Measurements from ENCODE around the gene HFM1.
"Not testable (repeated sequence)": the region's sequence is repeated elsewhere in the genome, so short reads cannot be mapped to it uniquely, and the experiment has no call there.

Gene HFM1, protein sequence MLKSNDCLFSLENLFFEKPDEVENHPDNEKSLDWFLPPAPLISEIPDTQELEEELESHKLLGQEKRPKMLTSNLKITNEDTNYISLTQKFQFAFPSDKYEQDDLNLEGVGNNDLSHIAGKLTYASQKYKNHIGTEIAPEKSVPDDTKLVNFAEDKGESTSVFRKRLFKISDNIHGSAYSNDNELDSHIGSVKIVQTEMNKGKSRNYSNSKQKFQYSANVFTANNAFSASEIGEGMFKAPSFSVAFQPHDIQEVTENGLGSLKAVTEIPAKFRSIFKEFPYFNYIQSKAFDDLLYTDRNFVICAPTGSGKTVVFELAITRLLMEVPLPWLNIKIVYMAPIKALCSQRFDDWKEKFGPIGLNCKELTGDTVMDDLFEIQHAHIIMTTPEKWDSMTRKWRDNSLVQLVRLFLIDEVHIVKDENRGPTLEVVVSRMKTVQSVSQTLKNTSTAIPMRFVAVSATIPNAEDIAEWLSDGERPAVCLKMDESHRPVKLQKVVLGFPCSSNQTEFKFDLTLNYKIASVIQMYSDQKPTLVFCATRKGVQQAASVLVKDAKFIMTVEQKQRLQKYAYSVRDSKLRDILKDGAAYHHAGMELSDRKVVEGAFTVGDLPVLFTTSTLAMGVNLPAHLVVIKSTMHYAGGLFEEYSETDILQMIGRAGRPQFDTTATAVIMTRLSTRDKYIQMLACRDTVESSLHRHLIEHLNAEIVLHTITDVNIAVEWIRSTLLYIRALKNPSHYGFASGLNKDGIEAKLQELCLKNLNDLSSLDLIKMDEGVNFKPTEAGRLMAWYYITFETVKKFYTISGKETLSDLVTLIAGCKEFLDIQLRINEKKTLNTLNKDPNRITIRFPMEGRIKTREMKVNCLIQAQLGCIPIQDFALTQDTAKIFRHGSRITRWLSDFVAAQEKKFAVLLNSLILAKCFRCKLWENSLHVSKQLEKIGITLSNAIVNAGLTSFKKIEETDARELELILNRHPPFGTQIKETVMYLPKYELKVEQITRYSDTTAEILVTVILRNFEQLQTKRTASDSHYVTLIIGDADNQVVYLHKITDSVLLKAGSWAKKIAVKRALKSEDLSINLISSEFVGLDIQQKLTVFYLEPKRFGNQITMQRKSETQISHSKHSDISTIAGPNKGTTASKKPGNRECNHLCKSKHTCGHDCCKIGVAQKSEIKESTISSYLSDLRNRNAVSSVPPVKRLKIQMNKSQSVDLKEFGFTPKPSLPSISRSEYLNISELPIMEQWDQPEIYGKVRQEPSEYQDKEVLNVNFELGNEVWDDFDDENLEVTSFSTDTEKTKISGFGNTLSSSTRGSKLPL (N-terminal part only)

DNA sequence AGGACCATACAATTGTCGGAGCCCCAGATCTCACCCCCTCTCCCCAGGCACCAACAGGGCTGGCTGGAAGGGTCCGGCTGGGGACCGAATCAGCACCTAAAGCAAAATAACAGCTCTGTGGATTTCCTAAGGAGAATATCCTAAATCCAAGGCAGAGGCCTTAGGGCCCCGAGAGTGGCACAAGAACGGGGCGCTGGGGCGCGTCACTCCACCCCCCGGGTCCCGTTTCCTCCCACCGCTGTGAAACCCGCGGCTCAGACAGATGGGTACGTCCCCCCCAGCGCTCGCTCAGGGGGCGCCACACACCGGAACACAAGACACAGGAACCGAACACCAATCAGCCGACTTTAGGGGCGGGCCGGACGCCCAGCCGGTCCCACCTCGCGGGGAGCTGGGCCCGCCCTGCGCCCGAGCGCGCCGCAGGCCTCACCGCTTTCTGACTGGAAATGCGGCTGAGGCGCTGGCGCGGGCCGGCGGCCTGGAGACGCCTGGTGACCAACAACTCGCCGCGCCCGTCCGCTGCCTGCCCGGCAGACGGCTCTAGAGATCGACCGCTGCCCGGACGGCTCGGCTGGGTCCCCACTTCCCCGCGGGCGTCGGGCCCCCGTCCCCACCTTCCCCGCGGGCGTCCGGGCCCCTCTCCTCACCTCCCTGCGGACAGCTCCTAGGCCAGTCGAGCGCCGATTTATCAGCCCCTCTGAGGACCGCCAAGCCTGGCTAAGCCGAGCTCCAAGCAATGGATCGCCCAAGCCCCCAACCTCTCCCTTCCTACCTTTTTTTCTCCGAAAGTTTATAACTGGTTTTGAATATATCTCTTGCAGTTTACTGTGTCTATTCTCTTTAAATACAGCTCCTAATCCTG is at the start of gene HFM1:
TSS of gene HFM1 (minus strand) at position 687 of the 862 bp plus-strand sequence. CDS start 3,755 bp downstream, outside the sequence.
- peak; percentile 69 for DNase-seq

DNA sequence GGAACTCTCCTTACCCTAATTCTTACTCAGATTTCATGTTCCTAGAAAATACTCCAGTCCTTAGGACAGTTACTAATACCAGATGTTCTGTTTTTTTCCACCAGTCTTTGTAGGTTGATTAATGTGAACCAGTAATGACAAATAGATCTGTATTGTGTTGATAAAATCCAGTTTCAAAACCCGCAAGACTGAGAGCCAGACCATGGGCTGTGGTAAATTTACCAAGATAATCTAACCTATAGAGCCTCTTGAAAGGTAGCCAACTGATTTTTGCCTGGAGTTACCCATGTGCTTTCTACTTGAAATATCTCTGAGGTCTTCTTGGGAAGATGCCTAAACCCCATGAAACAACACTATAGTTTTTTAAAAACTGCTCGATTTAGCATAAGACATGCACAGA is 49.5 kb upstream of the HFM1 start:
- DNase-seq = no peak

DNA sequence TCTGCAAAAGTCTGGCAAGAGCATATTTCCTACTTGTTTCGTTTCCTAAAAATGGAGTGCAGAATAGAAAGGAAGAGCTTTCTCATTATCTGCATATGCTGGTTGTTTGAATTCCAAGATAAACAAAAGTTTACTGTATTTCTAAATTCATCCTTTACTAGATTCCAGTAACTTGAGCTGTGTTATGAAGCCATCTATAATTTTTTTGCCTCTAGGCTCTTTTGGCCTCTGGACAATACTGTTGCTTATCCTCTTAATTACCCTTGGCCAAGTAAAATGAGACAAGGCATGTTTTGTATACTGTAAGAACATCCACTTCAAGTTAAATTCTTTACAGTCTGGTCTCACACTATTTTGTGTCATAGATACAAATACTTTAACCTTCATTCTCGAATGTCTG is 45.6 kb upstream of the HFM1 start:
- no peak for DNase-seq

DNA sequence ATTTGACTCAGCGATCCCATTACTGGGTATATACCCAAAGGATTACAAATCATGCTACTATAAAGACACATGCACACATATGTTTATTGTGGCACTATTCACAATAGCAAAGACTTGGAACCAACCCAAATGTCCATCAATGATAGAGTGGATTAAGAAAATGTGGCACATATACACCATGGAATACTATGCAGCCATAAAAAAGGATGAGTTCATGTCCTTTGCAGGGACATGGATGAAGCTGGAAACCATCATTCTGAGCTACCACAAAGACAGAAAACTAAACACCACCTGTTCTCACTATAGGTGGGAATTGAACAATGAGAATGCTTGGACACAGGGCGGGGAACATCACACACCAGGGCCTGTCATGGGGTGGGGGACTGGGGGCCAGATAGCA is 43.1 kb upstream of the HFM1 start:
- DNase-seq = not testable (repeated sequence)

DNA sequence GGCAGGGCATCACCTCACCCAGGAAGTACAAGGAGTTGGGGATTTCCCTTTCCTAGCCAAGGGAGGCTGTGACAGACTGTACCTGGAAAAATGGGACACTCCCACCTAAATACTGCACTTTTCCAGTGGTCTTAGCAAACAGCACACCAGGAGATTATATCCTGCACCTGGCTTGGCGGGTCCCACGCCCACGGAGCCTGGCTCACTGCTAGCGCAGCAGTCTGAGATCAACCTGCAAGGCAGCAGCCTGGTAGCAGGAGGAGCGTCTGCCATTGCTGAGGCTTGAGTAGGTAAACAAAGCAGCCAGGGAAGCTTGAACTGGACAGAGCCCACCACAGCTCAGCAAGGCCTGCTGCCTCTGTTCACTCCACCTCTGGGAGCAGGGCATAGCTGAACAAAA is 37.3 kb upstream of the HFM1 start:
- not testable (repeated sequence) for DNase-seq

DNA sequence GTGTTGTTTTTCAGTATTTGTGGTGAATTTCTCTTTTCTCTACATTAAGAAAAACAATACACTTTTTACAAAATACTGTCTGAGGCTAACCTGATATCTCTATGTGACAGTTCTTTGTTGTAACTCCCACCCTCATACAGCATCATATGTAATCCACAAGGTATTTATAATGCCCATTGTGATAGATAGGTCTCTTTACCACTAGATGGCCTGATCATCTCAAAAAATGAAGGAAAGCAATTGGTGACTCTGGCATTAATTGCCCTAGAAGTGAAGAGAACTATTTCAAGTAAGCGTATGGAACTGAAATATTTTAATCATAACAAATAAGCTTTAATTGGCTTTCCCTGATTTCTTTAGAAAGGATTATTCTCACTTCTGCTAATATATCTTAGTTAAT is 36.2 kb upstream of the HFM1 start:
- DNase-seq = no peak

DNA sequence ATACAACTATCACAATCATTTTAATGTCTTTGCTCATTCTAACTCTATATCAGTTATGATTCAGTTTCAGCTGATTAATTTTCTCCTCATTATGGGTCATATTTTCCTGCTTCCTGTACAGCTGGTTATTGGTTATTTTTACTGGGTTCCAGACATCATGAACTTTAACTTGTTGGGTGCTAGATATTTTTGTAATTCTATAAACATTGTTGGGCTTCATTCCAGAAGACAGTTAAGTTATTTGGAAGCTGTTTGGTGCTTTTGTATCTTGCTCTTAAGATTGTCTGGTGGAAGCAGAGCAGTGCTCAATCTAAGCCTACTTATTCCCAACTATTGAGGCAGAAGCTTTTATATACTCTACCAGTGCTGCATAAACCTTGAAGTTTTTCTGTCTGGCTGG is 34.4 kb upstream of the HFM1 start:
- no peak for DNase-seq

DNA sequence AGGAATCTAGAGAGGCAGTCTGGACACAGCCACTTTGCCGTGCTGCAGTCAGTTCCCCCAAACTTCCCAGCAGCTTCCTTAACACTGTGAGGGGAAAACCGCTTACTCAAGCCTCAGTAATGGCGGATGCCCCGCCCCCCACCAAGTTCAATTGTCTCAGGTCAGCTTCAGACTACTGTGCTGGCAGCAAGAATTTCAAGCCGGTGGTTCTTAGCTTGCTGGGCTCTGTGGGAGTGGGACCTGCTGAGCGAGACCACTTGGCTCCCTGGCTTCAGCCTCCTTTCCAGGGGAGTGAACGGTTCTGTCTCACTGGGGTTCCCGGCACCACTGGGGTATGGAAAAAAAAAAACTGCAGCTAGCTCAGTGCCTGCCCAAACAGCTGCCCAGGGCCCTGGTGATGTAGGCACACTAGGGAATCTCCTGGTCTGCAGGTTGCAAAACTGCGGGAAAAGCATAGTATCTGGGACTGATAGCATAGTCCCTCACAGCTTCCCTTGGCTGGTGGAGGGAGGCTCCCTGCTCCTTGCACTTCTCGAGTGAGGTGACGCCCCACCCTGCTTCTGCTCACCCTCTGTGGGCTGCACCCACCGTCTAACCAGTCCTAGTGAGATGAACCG is 23.7 kb upstream of the HFM1 start:
- no peak for DNase-seq

DNA sequence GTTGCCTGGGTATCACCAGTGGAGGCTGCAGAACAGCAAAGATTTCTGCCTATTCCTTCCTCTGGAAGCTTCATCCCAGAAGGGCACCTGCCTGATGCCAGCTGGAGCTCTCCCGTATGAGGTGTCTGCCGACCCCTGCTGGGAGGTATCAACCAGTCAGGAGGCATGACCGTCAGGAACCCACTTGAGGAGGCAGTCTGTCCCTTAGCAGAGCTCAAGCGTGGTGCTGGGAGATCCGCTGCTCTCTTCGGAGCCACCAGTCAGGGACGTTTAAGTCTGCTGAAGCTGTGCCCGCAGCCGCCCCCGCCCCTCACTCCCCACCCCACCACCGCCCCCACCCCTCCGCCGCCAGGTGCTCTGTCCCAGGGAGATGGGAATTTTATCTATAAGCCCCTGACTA is 23.1 kb upstream of the HFM1 start:
- no peak for DNase-seq

DNA sequence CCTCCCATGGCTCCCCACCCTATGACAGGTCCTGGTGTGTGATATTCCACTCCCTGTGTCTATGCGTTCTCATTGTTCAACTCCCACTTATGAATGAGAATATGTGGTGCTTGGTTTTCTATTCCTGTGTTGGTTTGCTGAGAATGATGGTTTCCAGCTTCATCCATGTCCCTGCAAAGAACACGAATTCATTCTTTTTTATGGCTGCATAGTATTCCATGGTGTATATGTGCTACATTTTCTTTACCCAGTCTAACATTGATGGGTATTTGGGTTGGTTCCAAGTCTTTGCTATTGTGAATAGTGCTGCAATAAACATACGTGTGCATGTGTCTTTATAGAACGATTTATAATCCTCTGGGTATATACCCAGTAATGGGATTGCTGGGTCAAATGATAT is 17.9 kb upstream of the HFM1 start:
- DNase-seq = not testable (repeated sequence)

DNA sequence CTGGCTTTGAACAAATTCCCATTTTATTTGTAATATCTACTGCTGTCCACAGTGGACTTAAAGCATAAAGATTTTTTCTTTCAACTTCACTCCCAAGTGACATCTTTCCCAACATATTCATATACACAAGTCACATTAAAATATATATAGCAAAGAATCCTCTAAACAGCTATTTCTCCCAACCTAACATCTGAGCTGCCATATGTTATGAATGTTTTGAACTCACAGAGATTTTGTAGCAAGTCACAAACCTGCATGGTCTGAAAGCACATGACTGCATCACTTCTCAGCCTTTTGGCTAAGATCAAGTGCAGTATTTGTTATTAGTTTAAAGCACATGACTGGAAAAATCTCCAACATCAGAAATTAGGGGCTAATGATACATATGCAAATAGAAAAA is 7.7 kb upstream of the HFM1 start:
- no peak for DNase-seq

DNA sequence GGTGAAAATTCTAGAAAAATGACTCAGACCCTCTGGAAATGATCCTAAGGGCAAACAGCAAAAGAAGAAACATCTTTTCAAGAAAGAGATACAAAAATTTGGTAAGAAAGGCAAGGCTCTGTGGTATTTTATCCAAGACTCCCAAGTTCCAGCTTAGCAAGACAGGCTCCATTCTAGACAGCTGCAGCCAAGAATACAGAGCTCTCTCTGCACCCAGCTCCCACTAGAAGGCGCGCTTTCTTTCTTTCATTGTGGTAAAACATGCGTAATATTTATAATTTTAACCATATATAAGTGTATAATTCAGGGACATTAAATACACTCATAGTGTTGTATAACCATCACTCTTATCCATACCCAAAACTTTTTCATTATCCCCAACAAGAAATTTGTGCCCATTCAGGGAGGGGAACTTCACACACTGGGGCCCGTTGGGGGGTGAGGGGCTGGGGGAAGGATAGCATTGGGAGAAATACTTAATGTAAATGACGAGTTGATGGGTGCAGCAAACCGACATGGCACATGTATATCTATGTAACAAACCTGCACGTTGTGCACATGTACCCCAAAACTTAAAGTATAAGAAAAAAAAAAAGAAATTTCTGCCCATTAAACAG is 2.2 kb upstream of the HFM1 start:
- no peak for DNase-seq

DNA sequence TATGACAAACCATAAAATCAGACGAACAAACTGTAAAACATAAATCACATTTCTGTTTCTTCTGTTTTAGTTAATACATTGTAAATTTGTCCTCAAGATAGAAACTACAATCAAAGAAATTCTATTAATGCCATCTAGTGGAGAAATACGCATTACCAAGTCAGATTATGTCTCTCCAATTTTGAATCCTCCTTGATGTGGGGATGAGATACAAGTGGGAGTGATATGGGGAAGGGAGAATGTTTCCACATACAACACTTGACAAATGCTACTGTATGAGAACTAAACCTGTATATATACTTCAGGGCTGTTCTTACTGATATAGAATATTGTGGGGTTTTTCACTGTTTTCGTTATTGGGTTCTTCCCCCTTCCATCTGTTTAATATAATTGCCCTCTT is 2.6 kb downstream of the HFM1 start:
- DNase-seq = peak; percentile 12

DNA sequence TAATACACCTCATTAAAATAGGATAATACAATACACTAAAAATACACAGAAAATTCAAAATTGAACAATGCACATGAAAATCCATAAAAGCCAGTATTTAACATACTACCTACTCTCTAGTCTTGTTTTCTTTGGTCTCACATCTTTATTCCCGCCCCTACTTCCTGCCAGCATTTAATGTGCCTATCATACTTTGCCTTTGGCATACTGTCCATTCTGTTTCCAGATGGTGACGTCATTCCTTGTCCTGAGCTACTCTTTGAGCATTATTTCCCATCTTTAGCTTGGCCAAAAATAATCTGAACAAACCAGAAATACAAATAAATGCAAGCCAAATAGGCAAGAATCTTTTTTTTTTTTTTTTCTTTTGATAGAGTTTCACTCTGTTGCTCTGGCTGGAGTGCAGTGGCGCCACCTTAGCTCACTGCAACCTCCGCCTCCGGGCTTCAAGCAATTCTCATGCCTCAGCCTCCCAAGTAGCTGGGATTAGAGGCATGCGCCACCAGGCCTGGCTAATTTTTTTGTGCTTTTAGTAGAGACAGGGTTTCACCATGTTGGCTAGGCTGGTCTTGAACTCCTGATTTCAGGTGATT is 4.4 kb downstream of the HFM1 start:
- no peak for DNase-seq

DNA sequence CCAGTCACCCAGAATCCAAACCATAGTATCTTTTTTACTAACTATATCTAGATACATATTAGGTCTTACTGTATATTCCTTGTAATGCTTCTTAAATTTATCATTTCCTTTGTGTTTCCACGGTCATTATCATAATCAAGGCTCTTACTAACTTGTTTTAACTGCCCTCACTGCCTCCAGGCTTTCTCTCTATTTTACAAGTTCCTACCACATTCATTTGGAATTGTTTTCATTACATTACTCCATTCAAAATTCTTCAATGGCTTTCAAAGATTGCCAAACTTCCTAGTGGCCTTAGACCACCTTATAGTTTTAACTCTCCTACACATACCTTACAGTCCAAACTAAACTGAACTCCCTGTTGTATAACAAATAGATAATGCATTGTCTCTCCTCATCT is 6.3 kb downstream of the HFM1 start:
- no peak for DNase-seq

DNA sequence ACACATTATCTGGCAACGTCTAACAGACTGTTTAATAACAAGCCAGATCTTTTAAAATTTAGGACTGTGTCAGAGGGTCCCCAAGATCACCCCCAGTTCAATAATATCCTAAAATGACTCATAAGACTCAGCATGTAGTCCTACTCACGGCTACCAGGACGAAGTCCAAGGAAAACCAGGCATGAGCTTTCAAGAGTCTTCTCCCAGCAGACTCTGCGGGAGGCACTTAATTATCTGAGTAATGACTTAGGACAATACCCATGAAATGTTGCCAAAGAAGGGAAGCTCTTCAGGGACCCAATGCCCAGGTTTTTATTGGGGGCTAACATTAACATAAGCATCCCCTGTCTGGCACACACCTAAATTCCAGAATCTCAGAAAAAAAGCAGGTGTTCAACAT is 7.0 kb downstream of the HFM1 start:
- DNase-seq = no peak

DNA sequence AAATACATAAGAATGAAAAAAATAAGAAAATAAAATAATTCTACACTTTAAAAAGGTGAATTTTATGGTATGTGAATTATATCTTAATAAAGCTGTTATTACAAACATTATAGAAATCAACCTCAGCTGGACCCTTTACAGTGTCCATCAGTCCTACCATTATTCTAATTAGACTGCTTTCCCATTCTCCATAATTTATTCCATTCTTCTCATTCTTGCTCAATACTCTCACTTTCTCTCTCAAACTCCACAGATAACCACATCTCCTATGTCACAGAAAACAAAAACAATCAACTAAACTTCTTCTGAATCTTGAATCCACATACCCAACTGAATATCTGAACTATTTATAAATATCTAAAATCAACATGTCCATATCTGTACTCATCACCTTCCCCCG is 11.6 kb downstream of the HFM1 start:
- no peak for DNase-seq

DNA sequence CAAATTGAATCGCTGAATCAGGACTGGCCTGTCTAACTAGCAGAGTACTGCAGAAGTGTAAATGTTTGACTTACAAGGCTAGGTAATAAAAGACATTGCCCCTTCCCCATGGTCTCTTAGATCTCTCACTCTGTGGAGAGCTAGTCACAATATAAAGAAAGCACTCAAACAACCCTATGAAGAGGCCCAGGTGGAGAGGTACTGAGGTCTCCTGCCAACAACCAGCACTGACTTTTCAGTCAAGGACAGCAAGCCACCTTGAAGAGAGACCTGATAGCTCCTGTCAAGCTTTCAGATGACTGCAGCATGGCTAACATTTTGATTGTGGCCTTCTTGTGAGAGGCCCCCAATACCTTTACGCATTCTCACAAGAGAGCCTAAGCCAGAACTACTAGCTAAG is 18.5 kb downstream of the HFM1 start:
- DNase-seq = no peak

DNA sequence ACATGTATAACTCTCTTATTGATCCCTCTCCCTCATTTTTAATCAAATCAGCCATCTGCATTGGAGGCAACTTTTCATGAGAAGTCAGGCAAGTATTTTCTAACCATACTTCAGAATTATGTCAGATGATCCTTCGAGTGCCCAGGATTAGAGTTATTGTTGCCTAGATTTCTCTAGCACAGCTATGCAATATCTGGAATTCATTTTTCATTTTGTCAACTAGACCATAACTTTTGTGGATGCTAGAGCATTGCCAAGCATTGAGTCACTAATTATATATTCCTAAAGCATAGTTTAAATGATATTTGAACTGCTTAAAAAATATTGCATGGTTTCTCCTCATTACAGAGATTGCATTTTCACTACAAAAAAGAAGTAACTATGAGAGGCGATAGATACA is 21.2 kb downstream of the HFM1 start:
- no peak for DNase-seq

DNA sequence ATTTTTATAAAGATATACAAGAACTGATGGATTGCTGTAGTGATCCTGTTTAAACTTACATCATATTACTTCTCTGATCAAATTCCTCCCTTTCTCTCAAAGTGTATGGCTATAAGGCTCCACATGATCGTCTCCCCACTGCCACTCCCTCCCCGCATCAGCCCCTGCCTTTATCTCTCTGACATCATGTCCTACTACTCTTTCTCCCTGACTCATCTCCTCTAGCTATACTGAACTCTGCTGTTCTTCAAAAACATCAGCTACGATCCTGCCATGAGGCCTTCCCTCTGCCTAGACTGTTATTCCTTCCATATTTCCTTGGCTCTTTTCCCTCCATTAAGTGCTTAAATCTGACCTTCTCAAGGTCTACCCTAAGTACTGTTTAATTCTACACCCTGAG is 22.8 kb downstream of the HFM1 start:
- DNase-seq = no peak

DNA sequence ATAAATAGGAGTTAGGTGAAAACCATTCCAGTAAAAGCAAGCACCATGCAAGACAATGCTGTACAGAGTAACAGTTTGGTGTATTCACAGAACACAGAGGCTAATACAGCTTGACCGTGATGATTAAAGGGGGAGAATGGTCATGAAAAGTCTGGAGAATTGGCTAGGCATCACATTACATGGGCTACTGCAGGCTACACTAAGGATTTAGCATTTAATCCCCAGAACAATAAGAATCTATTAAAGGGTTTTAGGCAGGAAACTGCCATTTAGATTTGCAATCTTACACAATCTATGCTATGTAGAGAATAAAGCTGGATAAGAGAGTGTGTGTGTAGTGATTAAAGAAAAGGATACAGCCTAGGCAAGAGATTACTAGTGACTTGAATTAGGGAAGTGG is 30.6 kb downstream of the HFM1 start:
- no peak for DNase-seq
